Measurements from ENCODE around the gene TAF5L. TPM values are rescaled to one million over a fixed set of nuclear protein-coding genes. Genes with fewer than 3 reads are reported as not detected.

The TAF5L gene
- total and polyA plus RNA-seq, 2 of the 8 experiments (the other 6 are each of a cell fraction or from before 2014, with no cell fraction given), result 17.7 to 23.3 TPM

GRCh38 chr1:229574679-229575442 is 51.1 kb downstream of the TAF5L start (continued):
- TF ChIP-seq KDM4A (IDR thresholded peaks at IDR 0.05; ENCODE audit: low read depth, low read length, severe bottlenecking) (no peak), SIN3A (conservative IDR thresholded peaks at IDR 0.05 in 1 of 2, IDR thresholded peaks at IDR 0.05 in 1 of 2; ENCODE audit: low read depth in 1 of 2, low read length in 2 of 2) (no peak), CHD7 (IDR thresholded peaks at IDR 0.05; ENCODE audit: insufficient replicate concordance, low read length) (no peak), TBP (IDR thresholded peaks at IDR 0.05; ENCODE audit: low read depth, low read length) (no peak), SRF (IDR thresholded peaks at IDR 0.05; ENCODE audit: low read depth, low read length) (no peak), SIX5 (IDR thresholded peaks at IDR 0.05; ENCODE audit: low read depth, low read length) (no peak), SP4 (IDR thresholded peaks at IDR 0.05; ENCODE audit: low read length) (no peak), SP2 (IDR thresholded peaks at IDR 0.05; ENCODE audit: low read length) (no peak)
